NOMO-1 treated with dmso at 0.1 percent for 144 hours (cell line): ENCODE measurements around the gene INTS6.

Experiments used
- DNase-seq: peaks from one replicate; lab custom pipeline; 2025; ENCODE audit not compliant: unreplicated experiment; lab: John Stamatoyannopoulos, UW

INTS6 gene

GRCh38 chr13:51347099-51347498 lies 105.7 kb downstream of the INTS6 start:
- DNase-seq: no peak

DNA sequence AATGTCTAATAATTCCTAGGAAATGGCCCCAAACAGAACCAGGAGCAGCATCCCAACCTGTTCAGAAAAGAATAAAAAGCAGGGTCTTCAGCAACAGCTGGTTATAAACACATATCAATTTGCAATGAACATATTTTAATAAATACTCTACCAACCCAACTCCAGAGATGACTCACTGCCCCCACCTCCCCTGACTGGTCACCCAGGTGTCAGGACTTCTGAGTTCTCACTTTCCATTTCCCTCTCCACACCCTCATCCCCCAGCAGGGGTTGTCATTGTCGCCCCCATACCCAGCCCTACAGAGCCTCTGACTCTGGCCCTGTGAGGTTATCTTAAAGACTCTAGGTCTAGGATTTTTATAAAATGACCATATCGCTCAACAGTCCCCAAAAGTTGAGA lies 106.4 kb downstream of the INTS6 start:
- no peak for DNase-seq

GRCh38 chr13:51343475-51343874 lies 109.4 kb downstream of the INTS6 start:
- DNase-seq: no peak

- no peak for DNase-seq
Observed at GRCh38 chr13:51342706-51343105, 110.1 kb downstream of the INTS6 start.

DNA sequence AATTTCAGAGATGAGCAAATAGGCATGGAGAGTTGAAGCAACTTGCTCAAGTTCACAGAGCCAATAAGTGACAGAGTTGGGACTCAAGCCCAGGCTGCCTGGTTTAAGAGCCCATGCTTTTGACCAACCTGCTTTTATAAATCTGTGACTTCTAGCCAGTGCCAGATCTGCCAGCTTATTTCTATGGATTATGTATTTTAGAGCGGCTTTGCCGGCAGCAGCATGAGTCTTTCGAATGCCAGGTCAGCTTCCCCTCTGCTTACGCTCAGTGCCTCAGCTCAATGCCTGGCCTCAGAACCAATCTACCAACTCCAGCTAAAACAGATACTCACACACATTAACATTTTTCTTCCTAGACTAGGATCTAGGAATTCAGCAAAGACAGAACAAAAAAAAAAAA lies 111.0 kb downstream of the INTS6 start:
- no peak for DNase-seq

DNA sequence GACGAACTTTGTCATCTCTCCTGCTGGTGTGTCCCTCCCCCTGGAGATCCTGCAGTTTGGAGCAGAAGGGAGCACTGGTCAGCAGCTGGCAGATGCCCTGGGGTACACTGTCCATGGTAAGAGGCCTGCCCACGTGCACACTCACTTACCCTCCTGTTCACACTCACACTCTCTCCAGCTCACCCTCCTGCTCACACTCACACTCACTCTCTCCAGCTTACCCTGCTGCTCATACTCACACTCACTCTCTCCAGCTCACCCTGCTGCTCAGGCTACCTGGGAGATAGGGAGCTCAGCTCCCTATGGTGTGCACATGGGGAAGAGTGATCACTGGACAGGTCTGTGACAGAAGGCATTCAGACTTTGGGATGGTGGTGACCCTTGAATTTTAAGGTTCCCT lies 111.6 kb downstream of the INTS6 start:
- no peak for DNase-seq

- no peak for DNase-seq
Observed at GRCh38 chr13:51339952-51340732, 112.7 kb downstream of the INTS6 start.

- DNase-seq: no peak
Observed at GRCh38 chr13:51339354-51339753, 113.5 kb downstream of the INTS6 start, which contains the start of gene SERPINE3. Gene SERPINE3 (plus strand): TSS chr13:51339691. CDS start chr13:51341092, 1,401 bp downstream.

- DNase-seq: no peak
Observed at GRCh38 chr13:51336746-51337145, 116.1 kb downstream of the INTS6 start.

DNA sequence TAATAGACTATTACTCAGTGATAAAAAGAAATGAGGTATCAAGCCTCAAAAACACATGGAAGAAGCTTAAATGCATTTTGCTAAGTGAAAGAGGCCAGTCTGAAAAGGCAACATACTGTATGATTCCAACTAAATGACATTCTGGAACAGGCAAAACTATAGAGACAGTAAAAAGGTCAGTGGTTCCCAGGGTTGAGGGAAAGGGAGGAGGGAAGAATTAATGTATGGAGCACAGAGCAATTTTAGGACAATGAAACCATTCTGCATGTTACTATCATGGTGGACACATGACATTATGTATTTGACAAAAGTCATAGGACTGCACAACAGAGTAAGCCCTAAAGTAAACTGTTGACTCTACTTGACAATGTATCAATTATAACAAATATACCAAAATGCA lies 119.0 kb downstream of the INTS6 start:
- DNase-seq: no peak

GRCh38 chr13:51333421-51333820 lies 119.4 kb downstream of the INTS6 start:
- DNase-seq: no peak

DNA sequence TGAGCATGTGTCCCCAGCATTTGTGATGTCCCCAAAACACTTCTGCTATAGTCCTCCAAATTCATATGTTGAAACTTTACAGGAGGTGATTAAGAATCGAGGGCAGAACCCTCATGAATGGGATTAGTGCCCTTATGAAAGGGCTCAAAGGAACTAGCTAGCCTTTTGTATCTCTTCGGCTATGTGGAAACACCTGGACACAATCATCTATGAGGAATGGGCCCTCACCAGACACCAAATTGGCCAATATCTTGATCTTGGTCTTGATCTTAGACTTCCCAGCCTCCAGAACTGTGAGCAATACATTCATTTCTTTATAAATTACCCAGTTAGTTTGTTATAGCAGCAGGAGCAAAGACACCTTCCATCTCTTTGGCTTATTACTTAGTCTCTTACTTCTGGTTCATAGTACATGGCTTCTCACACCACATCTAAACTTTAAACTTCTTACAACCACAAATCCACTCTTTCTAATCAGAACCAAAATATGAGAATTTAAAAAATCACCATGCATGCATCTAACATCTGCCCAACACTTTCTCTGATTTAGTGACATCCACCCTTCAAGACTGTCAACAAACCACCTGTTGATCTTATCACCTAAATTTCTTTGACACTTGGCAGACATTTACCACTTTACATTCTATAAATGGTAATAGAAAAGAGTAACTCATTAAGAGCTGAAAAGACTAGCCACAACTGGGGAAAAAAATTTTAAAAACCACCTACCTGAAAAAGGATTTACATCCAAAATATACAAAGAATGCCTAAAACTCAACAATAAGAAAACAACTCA lies 120.1 kb downstream of the INTS6 start:
- no peak for DNase-seq

GRCh38 chr13:51331354-51331861 lies 121.4 kb downstream of the INTS6 start:
- no peak for DNase-seq

DNA sequence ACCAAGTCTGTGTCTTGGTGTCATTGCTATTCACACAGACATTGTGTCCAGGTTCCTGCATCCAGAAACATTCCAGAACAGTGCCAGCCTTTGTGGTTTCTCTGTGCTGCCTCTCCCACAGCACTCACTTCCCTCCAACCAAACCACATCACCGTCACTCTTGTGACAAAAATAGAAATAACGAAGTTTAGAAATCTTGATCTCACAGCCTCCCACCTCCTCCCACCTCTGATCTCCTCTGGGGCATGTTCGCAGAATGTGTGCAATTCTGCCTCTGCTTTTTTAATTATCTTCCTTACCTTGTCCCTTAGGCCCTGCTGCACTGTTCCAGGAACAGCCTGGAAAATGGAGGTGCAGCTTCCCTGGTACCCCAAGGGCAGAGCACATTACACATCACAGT lies 122.0 kb downstream of the INTS6 start:
- DNase-seq: peak; percentile 76

- DNase-seq: no peak
Observed at GRCh38 chr13:51329606-51330005, 123.2 kb downstream of the INTS6 start.

- no peak for DNase-seq
Observed at GRCh38 chr13:51328488-51328887, 124.3 kb downstream of the INTS6 start.

DNA sequence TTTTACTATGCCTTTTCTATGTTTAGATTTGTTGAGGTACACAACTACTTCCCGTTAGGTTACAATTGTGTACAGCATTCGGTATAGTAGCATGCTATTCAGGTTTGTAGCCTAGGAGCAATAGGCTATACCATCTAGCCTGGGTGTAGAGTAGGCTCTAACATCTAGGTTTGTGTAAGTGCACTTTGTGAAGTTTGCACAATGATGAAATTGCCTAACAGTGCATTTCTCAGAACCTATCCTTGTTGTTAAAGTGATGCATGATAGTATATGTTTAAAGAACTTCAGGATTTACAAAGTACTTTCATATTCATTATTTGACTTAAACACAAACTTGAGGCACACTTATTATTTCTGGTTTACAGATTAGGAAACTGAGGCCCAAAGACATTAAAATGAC lies 124.9 kb downstream of the INTS6 start:
- DNase-seq: no peak

GRCh38 chr13:51326777-51327176 lies 126.1 kb downstream of the INTS6 start:
- no peak for DNase-seq

GRCh38 chr13:51325837-51326236 lies 127.0 kb downstream of the INTS6 start:
- no peak for DNase-seq

- DNase-seq: no peak
Observed at GRCh38 chr13:51324714-51325420, 128.0 kb downstream of the INTS6 start.

GRCh38 chr13:51323824-51324511 lies 128.9 kb downstream of the INTS6 start:
- DNase-seq: no peak
